GM23338 (cell line): Measurements from ENCODE around the gene CDK10.

Experiments used
- CREB1 ChIP-seq: fragments of 250-450 bp; sonication (Bioruptor Pico); IDR thresholded peaks from 2 replicates; pipeline ENCODE4 v1.5.0; 2020; ENCODE audit warnings: low read depth, mild to moderate bottlenecking, moderate library complexity
- CTCF ChIP-seq, 2 experiments: fragments of 200-600 bp in 1 of 2; sonication (generic) in 1 of 2; conservative IDR thresholded peaks; 2 replicates each; pipeline versions ENCODE4 v1.5.1 to v1.6.1; 2016 to 2017; ENCODE audit warnings: antibody characterized with exemption in 2 of 2, low read depth in 2 of 2, mild to moderate bottlenecking in 2 of 2, moderate library complexity in 1 of 2
- ETS1 ChIP-seq: IDR thresholded peaks from 2 replicates; pipeline ENCODE4 v1.6.1; 2016; ENCODE audit warnings: antibody characterized with exemption
- EZH2 ChIP-seq: fragments of 200-600 bp; sonication (generic); IDR thresholded peaks from one replicate; pipeline ENCODE4 v1.8.0; 2017; ENCODE audit warnings: antibody characterized with exemption, mild to moderate bottlenecking, low read depth; ENCODE audit not compliant: unreplicated experiment
- EZH2phosphoT487 ChIP-seq: fragments of 200-600 bp; sonication (generic); IDR thresholded peaks from one replicate; pipeline ENCODE4 v1.8.1; 2018; ENCODE audit warnings: antibody characterized with exemption; ENCODE audit not compliant: unreplicated experiment
- JUNB ChIP-seq: IDR thresholded peaks from one replicate; pipeline ENCODE4 v1.6.1; 2016; ENCODE audit warnings: antibody characterized with exemption; ENCODE audit not compliant: unreplicated experiment
- NANOG ChIP-seq: IDR thresholded peaks from 2 replicates; pipeline ENCODE4 v1.6.1; 2016; ENCODE audit warnings: antibody characterized with exemption, borderline replicate concordance
- POLR2AphosphoS5 ChIP-seq: IDR thresholded peaks from 2 replicates; pipeline ENCODE4 v1.6.1; 2016; ENCODE audit warnings: antibody characterized with exemption, low read depth

- TF ChIP-seq CTCF (conservative IDR thresholded peaks at IDR 0.05; ENCODE audit: low read depth in 2 of 2) (no peak), CREB1 (CRISPR knock-in tag) (no peak), EZH2 (no peak), JUNB (no peak), NANOG (no peak), ETS1 (no peak), POLR2AphosphoS5 (no peak), EZH2phosphoT487 (no peak)
Observed at GRCh38 chr16:89641458-89642119, 44.9 kb upstream of the CDK10 start.
